Suprapubic skin (tissue), 4 donors: Measurements from ENCODE around the gene PNPLA4. TPM values are rescaled to one million over a fixed set of nuclear protein-coding genes. Genes with fewer than 3 reads are reported as not detected.

Experiments used
- DNase-seq, 2 donors: peaks; one replicate each; pipeline ENCODE4 v3.0.0-alpha.2; 2019; ENCODE audit warnings: low spot score in 2 of 2
- H3K27ac ChIP-seq: fragments of 200-600 bp; sonication (generic); one replicate; pipeline ENCODE4 v1.5.1; 2019
- H3K27me3 ChIP-seq: fragments of 200-600 bp; sonication (generic); one replicate; pipeline ENCODE4 v1.5.1; 2019
- H3K36me3 ChIP-seq: fragments of 200-600 bp; sonication (generic); one replicate; pipeline ENCODE4 v1.5.1; 2019
- H3K4me1 ChIP-seq: fragments of 200-600 bp; sonication (generic); one replicate; pipeline ENCODE4 v1.5.1; 2019
- H3K4me3 ChIP-seq: fragments of 200-600 bp; sonication (generic); one replicate; pipeline ENCODE4 v1.5.1; 2019; ENCODE audit warnings: mild to moderate bottlenecking
- H3K9me3 ChIP-seq: fragments of 200-600 bp; sonication (generic); one replicate; pipeline ENCODE4 v1.5.1; 2019
- CTCF ChIP-seq, 2 donors: fragments of 200-600 bp in 1 of 2; fragments of 450-650 bp in 1 of 2; sonication (generic) in 1 of 2; IDR thresholded peaks; one replicate each; pipeline ENCODE4 v1.5.1; 2016 to 2019; ENCODE audit warnings: antibody characterized with exemption in 2 of 2, mild to moderate bottlenecking in 1 of 2, moderate library complexity in 1 of 2
- EP300 ChIP-seq: sonication (generic); formaldehyde crosslinking; IDR thresholded peaks from one replicate; pipeline ENCODE4 v1.6.1; 2017; ENCODE audit warnings: antibody characterized with exemption
- POLR2A ChIP-seq, 2 donors: fragments of 450-650 bp; IDR thresholded peaks; one replicate each; pipeline ENCODE4 v1.6.1; 2017; ENCODE audit warnings: antibody characterized with exemption in 2 of 2, mild to moderate bottlenecking in 2 of 2, moderate library complexity in 2 of 2
- POLR2AphosphoS5 ChIP-seq, 3 donors: sonication (generic); formaldehyde crosslinking; IDR thresholded peaks; one replicate each; pipeline ENCODE4 v1.6.1; 2017; ENCODE audit warnings: antibody characterized with exemption in 3 of 3
- WGBS: methylation state at CpG from one replicate; pipeline ENCODE4 v1.1.5; 2018; 5-methylcytosine and 5-hydroxymethylcytosine counted together
- total RNA-seq, 4 donors: library from RNA; depleted of rRNA; stranded (reverse); fragments of >200 nt; gene quantifications; one replicate each; pipeline ENCODE4 v1.1.0, GENCODE V29; 2016

The PNPLA4 gene
- total RNA-seq, 4 donors from 2014 or later, result 10.9 to 15.7 (median 12.1) TPM

DNA sequence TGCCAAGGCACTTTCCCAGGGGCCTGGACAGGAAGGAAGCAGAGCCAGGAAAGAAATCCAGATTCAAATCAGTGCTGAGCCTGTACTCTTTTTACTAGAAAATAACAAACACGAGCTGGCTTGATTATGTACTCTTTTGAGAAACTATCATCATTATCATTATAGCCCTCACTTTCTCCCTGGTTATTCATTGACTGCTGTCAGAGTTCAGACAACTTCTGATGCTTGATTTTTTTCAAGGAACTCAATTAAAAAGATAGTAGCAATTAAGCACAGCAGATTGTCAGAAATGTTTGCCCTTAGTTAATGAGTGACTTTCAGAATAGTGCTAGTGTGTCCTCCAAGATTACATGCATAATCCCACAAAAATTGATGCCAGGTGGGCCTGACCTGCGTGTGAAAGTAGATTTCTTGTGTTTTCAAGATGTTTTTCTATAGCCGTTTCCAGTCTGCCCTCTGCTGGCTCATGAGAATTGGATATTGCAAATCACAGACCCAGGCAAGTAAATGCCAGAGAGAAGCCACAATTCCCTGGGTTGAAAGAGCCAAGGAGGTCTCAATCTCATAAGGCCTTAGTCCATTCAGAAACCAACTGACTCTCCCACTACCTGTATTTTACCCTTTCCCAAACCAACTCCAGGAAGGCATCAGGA is 14.3 kb upstream of the PNPLA4 start:
- Histone ChIP-seq H3K27me3 (no peaks in the 10 kb centered on the region), H3K27ac (no peak overlapping the region), H3K4me3 (no peak overlapping the region), H3K36me3 (no peaks in the 10 kb centered on the region), H3K4me1 (no peaks in the 10 kb centered on the region), H3K9me3 (no peaks in the 10 kb centered on the region)
- no peak for DNase-seq
- TF ChIP-seq POLR2AphosphoS5 (IDR thresholded peaks at IDR 0.05) (no peak), CTCF (IDR thresholded peaks at IDR 0.05) (no peak), POLR2A (IDR thresholded peaks at IDR 0.05) (no peak), EP300 (no peak)
- 11% methylated on average over 3 of the region's 3 CpGs for WGBS

DNA sequence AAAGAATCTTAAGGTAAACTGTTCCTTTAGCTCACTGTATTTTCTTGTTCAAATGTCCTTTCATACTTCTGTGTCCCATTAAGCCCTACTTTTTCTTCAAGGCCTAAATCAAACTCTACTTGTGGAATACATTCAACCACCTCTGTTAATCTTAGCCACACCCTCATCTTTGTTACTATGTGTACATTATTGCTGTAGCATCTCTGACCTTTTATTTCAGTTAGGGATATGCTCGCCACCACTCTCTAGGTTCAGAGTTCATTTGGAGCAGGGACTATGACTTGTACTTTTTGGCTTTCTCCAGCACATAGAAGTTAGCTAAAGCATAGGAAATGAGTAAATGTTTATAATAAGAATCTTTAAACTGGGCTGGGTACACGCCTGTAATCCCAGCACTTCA is 6.8 kb upstream of the PNPLA4 start:
- TF ChIP-seq POLR2A (IDR thresholded peaks at IDR 0.05), result no peak
- no peak for TF ChIP-seq CTCF (IDR thresholded peaks at IDR 0.05)
- no peak for TF ChIP-seq EP300
- no peak for TF ChIP-seq POLR2AphosphoS5 (IDR thresholded peaks at IDR 0.05)
- H3K4me3 ChIP-seq, result no peak overlapping the region
- no peaks in the 10 kb centered on the region for H3K36me3 ChIP-seq
- WGBS, result 86% methylated on average over 2 of the region's 2 CpGs
- no peaks in the 10 kb centered on the region for H3K9me3 ChIP-seq
- no peaks in the 10 kb centered on the region for H3K4me1 ChIP-seq
- no peaks in the 10 kb centered on the region for H3K27me3 ChIP-seq
- DNase-seq, result no peak
- H3K27ac ChIP-seq, result no peak overlapping the region

DNA sequence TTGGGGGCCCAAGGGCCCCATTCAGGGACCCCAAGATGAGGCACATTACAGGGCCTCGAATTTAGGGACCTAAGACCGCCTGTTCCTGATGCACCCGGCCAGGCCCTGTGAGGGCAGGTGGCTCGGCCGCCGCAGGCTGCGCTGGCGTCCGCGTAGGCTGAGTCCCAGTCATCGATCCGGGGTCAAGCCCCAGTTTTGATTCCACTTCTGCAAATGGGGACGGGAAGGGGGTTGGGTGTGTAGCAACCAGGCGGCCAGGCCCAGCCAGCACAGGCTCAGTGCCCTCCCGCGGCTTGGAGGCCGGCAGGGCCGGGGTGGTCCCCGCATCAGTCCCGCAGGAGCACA is 327 bp downstream of the PNPLA4 start:
- H3K27ac ChIP-seq, result peak overlapping the region; percentile 81
- no peaks in the 10 kb centered on the region for H3K9me3 ChIP-seq
- peak overlapping the region; percentile 56 for H3K4me3 ChIP-seq
- no peak for TF ChIP-seq CTCF (IDR thresholded peaks at IDR 0.05)
- no peak for TF ChIP-seq POLR2AphosphoS5 (IDR thresholded peaks at IDR 0.05)
- no peak for TF ChIP-seq POLR2A (IDR thresholded peaks at IDR 0.05)
- no peak for TF ChIP-seq EP300
- H3K4me1 ChIP-seq, result peaks cover 4% of the 10 kb centered on the region
- peaks cover 3% of the 10 kb centered on the region for H3K36me3 ChIP-seq
- H3K27me3 ChIP-seq, result no peaks in the 10 kb centered on the region
- WGBS, result no CpG with 5 or more reads among the region's 20 CpGs
- peak in 1 of 2 donors; percentile 60 for DNase-seq

DNA sequence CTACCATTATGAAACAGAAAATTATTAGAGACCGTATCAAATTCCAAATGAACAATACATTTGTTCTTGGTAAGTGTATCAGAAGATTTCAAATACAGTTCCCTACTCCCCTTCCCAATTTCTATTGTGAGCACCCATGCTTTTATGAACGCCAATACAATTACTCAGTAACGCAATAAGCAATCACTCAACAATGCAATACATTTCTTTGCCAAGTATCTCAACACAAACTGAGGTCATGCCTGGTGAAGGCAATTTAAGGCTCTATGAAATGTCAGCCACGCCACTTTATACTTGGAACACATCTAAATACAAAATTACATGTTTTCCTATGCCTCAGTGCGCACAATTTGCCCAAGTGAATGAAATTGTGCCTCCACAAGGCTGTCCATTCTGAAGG is 712 bp downstream of the PNPLA4 start:
- Histone ChIP-seq H3K4me3 (peak overlapping the region; percentile 56), H3K36me3 (peaks cover 3% of the 10 kb centered on the region), H3K9me3 (no peaks in the 10 kb centered on the region), H3K27me3 (no peaks in the 10 kb centered on the region), H3K4me1 (peaks cover 4% of the 10 kb centered on the region), H3K27ac (peak overlapping the region; percentile 81)
- no peak for TF ChIP-seq POLR2AphosphoS5 (IDR thresholded peaks at IDR 0.05)
- no peak for TF ChIP-seq CTCF (IDR thresholded peaks at IDR 0.05)
- TF ChIP-seq EP300, result no peak
- no peak for TF ChIP-seq POLR2A (IDR thresholded peaks at IDR 0.05)
- WGBS, result 77% methylated on average over 5 of the region's 5 CpGs
- DNase-seq, result no peak

- 25% methylated on average over 9 of the region's 9 CpGs for WGBS
- peaks cover 3% of the 10 kb centered on the region for H3K36me3 ChIP-seq
- no peaks in the 10 kb centered on the region for H3K9me3 ChIP-seq
- H3K4me1 ChIP-seq, result peaks cover 4% of the 10 kb centered on the region
- peak overlapping the region; percentile 56 for H3K4me3 ChIP-seq
- no peaks in the 10 kb centered on the region for H3K27me3 ChIP-seq
- H3K27ac ChIP-seq, result no peak overlapping the region
- no peak for DNase-seq
- TF ChIP-seq CTCF (IDR thresholded peaks at IDR 0.05) (peak; percentile 28 to 46), POLR2AphosphoS5 (IDR thresholded peaks at IDR 0.05) (no peak), POLR2A (IDR thresholded peaks at IDR 0.05) (no peak), EP300 (no peak)
Measured at GRCh38 chrX:7925867-7926472, 1.2 kb downstream of the PNPLA4 start.
